SK-N-SH (cell line): ENCODE data around the gene VLDLR.

ENCODE experiments used
- MXI1 ChIP-seq: IDR thresholded peaks from 2 replicates; pipeline ENCODE4 v1.6.1; 2012; ENCODE audit warnings: mild to moderate bottlenecking, low read depth, low read length, improper control_type of control experiment
- TF ChIP-seq, protein P1 (sequence below): fragments of 200-600 bp; sonication (generic); IDR thresholded peaks from 2 replicates; pipeline ENCODE4 v1.6.1; 2017; ENCODE audit warnings: antibody characterized with exemption, mild to moderate bottlenecking, moderate library complexity

DNA sequence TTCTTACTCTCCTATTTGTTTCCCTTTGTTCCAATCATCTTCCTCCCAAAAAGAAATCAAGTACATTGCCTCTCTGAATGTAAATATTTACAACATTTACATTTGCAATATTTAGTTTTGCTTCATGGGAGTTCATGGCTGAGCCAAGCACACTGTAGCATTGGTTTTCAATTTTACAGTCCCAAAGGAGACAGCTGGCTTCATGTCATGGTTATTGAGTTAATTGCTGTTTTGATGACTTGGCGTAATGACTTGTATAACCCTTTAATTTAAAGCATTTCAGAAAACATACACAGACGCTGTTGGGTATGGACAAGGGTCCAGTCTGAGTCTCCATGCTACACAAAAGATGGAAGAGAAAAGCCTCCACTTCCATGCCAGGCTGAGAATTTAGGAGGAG lies 25.6 kb upstream of the VLDLR start:
- TF ChIP-seq, protein P1, sequence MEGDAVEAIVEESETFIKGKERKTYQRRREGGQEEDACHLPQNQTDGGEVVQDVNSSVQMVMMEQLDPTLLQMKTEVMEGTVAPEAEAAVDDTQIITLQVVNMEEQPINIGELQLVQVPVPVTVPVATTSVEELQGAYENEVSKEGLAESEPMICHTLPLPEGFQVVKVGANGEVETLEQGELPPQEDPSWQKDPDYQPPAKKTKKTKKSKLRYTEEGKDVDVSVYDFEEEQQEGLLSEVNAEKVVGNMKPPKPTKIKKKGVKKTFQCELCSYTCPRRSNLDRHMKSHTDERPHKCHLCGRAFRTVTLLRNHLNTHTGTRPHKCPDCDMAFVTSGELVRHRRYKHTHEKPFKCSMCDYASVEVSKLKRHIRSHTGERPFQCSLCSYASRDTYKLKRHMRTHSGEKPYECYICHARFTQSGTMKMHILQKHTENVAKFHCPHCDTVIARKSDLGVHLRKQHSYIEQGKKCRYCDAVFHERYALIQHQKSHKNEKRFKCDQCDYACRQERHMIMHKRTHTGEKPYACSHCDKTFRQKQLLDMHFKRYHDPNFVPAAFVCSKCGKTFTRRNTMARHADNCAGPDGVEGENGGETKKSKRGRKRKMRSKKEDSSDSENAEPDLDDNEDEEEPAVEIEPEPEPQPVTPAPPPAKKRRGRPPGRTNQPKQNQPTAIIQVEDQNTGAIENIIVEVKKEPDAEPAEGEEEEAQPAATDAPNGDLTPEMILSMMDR: no peak
- no peak for TF ChIP-seq MXI1
